ENCODE results near the gene CSTPP1. TPM values are rescaled to one million over a fixed set of nuclear protein-coding genes. Genes with fewer than 3 reads are reported as not detected.

CSTPP1 gene
- total RNA-seq, 1 donor from 2014 or later = 29.6 TPM

DNA sequence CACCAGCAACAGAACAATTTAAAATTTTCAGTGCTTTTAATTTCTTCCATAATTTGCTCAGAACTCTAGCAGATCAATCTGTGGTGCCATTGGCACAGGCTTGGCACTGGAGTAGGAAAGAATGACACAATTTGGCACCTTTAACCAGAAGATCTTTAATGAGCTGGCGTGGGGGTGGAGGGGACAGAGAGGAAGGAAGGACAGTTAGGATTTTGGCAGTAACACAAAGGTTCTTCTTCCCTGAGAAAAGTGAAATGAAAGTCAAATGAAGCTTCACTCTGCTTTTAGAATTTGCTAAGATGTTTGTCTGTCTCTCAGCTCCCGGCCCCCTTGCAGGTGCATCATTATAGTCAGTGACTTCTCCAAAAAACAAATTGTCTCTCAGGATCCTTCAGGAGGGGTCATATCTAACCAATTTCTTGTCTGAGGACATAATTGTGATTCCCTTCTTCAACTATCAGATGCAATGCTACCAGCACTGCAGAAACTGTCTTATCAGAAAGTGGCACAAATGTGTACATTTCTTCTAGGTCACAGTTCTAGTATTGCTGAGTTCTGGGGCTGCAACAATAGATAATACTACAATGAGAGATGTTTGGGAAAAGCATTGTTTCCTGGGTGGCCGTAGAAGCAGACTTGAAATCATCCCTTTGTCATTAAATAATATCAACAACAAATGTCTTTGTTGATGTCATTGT is 66.8 kb downstream of the CSTPP1 start:
- Histone ChIP-seq H3K79me2 (ENCODE audit: insufficient read depth, low read length) (no peaks in the 10 kb centered on the region), H3K27me3 (ENCODE audit: insufficient read depth, low read length) (no peaks in the 10 kb centered on the region), H3K9ac (ENCODE audit: low read length) (no peak overlapping the region), H3K36me3 (ENCODE audit: insufficient read depth, low read length) (no peaks in the 10 kb centered on the region), H3K4me1 (ENCODE audit: insufficient read depth, low read length) (peaks cover 11% of the 10 kb centered on the region), H3K4me2 (ENCODE audit: low read length) (no peak overlapping the region), H2AFZ (ENCODE audit: low read depth, low read length) (no peak overlapping the region), H3K27ac (ENCODE audit: low read depth, low read length) (no peak overlapping the region), H3K9me3 (ENCODE audit: insufficient read depth, low read depth, low read length) (no peaks in the 10 kb centered on the region), H3K4me3 (ENCODE audit: insufficient read depth, low read depth, low read length) (no peak overlapping the region), H4K20me1 (ENCODE audit: insufficient read depth, low read length) (peaks cover 38% of the 10 kb centered on the region)
- no peaks in the 10 kb centered on the region for H3K27me3 Mint-ChIP-seq (ENCODE audit: low read depth, unreplicated experiment)
- TF ChIP-seq, protein P1, sequence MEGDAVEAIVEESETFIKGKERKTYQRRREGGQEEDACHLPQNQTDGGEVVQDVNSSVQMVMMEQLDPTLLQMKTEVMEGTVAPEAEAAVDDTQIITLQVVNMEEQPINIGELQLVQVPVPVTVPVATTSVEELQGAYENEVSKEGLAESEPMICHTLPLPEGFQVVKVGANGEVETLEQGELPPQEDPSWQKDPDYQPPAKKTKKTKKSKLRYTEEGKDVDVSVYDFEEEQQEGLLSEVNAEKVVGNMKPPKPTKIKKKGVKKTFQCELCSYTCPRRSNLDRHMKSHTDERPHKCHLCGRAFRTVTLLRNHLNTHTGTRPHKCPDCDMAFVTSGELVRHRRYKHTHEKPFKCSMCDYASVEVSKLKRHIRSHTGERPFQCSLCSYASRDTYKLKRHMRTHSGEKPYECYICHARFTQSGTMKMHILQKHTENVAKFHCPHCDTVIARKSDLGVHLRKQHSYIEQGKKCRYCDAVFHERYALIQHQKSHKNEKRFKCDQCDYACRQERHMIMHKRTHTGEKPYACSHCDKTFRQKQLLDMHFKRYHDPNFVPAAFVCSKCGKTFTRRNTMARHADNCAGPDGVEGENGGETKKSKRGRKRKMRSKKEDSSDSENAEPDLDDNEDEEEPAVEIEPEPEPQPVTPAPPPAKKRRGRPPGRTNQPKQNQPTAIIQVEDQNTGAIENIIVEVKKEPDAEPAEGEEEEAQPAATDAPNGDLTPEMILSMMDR (IDR thresholded peaks at IDR 0.05; ENCODE audit: insufficient read depth, low read depth, low read length) = no peak
- no peak for TF ChIP-seq EZH2 (IDR thresholded peaks at IDR 0.05; ENCODE audit: insufficient read depth, low read length)
- H3K4me3 Mint-ChIP-seq (ENCODE audit: unreplicated experiment) = no peak overlapping the region
- H3K4me1 Mint-ChIP-seq (ENCODE audit: low read depth, unreplicated experiment) = peaks cover 42% of the 10 kb centered on the region
- DNase-seq (ENCODE audit: low read depth) (no peak), FAIRE-seq (no peak)
- no peak overlapping the region for H3K27ac Mint-ChIP-seq (ENCODE audit: unreplicated experiment)
- H3K9me3 Mint-ChIP-seq (ENCODE audit: unreplicated experiment) = no peaks in the 10 kb centered on the region
- no peaks in the 10 kb centered on the region for H3K36me3 Mint-ChIP-seq (ENCODE audit: low read depth, unreplicated experiment)

- Histone ChIP-seq H3K27ac (ENCODE audit: low read depth, low read length) (peak overlapping the region; percentile 7), H3K79me2 (ENCODE audit: insufficient read depth, low read length) (no peaks in the 10 kb centered on the region), H3K4me1 (ENCODE audit: insufficient read depth, low read length) (peaks cover 11% of the 10 kb centered on the region), H4K20me1 (ENCODE audit: insufficient read depth, low read length) (peaks cover 34% of the 10 kb centered on the region), H3K4me3 (ENCODE audit: insufficient read depth, low read depth, low read length) (no peak overlapping the region), H3K4me2 (ENCODE audit: low read length) (peak overlapping the region; percentile 38), H2AFZ (ENCODE audit: low read depth, low read length) (no peak overlapping the region), H3K27me3 (ENCODE audit: insufficient read depth, low read length) (no peaks in the 10 kb centered on the region), H3K36me3 (ENCODE audit: insufficient read depth, low read length) (no peaks in the 10 kb centered on the region), H3K9me3 (ENCODE audit: insufficient read depth, low read depth, low read length) (no peaks in the 10 kb centered on the region), H3K9ac (ENCODE audit: low read length) (no peak overlapping the region)
- Mint-ChIP-seq H3K4me3 (ENCODE audit: unreplicated experiment) (no peak overlapping the region), H3K36me3 (ENCODE audit: low read depth, unreplicated experiment) (no peaks in the 10 kb centered on the region), H3K4me1 (ENCODE audit: low read depth, unreplicated experiment) (peaks cover 42% of the 10 kb centered on the region), H3K27me3 (ENCODE audit: low read depth, unreplicated experiment) (no peaks in the 10 kb centered on the region), H3K9me3 (ENCODE audit: unreplicated experiment) (no peaks in the 10 kb centered on the region), H3K27ac (ENCODE audit: unreplicated experiment) (no peak overlapping the region)
- TF ChIP-seq, protein P1 (IDR thresholded peaks at IDR 0.05; ENCODE audit: insufficient read depth, low read depth, low read length) = no peak
- TF ChIP-seq EZH2 (IDR thresholded peaks at IDR 0.05; ENCODE audit: insufficient read depth, low read length) = no peak
- peak; percentile 97 for DNase-seq (ENCODE audit: low read depth)
- FAIRE-seq = peak; percentile 93
Observed at GRCh38 chr11:47004595-47005033, 68.1 kb downstream of the CSTPP1 start.

DNA sequence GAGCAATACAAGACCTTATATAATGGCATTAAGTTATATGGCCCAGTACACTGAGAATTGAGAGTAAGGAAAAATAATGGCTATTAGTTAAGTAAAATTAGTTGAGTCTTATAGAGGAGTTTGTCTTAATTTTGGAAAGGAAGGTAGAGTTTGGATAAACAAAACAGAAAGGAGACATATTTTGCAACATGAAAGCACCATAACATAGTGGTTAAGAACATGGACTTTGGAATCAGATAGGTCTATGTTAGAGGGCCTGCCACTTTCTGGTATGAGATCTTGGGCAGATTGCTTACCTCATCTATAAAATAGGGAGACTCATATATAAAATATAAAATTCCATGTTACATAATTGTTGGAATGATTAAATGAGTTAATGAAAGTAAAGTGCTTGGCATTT is 68.9 kb downstream of the CSTPP1 start:
- Histone ChIP-seq H3K36me3 (ENCODE audit: insufficient read depth, low read length) (no peaks in the 10 kb centered on the region), H3K79me2 (ENCODE audit: insufficient read depth, low read length) (no peaks in the 10 kb centered on the region), H3K4me1 (ENCODE audit: insufficient read depth, low read length) (peaks cover 11% of the 10 kb centered on the region), H3K9me3 (ENCODE audit: insufficient read depth, low read depth, low read length) (no peaks in the 10 kb centered on the region), H4K20me1 (ENCODE audit: insufficient read depth, low read length) (peaks cover 30% of the 10 kb centered on the region), H3K27ac (ENCODE audit: low read depth, low read length) (no peak overlapping the region), H3K4me2 (ENCODE audit: low read length) (no peak overlapping the region), H2AFZ (ENCODE audit: low read depth, low read length) (no peak overlapping the region), H3K9ac (ENCODE audit: low read length) (no peak overlapping the region), H3K27me3 (ENCODE audit: insufficient read depth, low read length) (no peaks in the 10 kb centered on the region), H3K4me3 (ENCODE audit: insufficient read depth, low read depth, low read length) (no peak overlapping the region)
- Mint-ChIP-seq H3K27me3 (ENCODE audit: low read depth, unreplicated experiment) (no peaks in the 10 kb centered on the region), H3K4me3 (ENCODE audit: unreplicated experiment) (no peak overlapping the region), H3K36me3 (ENCODE audit: low read depth, unreplicated experiment) (no peaks in the 10 kb centered on the region), H3K9me3 (ENCODE audit: unreplicated experiment) (no peaks in the 10 kb centered on the region), H3K27ac (ENCODE audit: unreplicated experiment) (peak overlapping the region; percentile 94), H3K4me1 (ENCODE audit: low read depth, unreplicated experiment) (peaks cover 34% of the 10 kb centered on the region)
- FAIRE-seq (no peak), DNase-seq (ENCODE audit: low read depth) (no peak)
- TF ChIP-seq EZH2 (IDR thresholded peaks at IDR 0.05; ENCODE audit: insufficient read depth, low read length) = no peak
- TF ChIP-seq, protein P1 (IDR thresholded peaks at IDR 0.05; ENCODE audit: insufficient read depth, low read depth, low read length) = no peak
